HL-60 (cell line): ENCODE results near the gene SVEP1.

ENCODE experiments used
- CTCF ChIP-seq: IDR thresholded peaks from one replicate; pipeline ENCODE4 v1.5.1; 2011; ENCODE audit warnings: low read length, control low read depth, inconsistent platforms; ENCODE audit not compliant: insufficient read depth
- GABPA ChIP-seq: IDR thresholded peaks from 2 replicates; pipeline ENCODE4 v1.6.1; 2012; ENCODE audit warnings: low read depth
- POLR2AphosphoS5 ChIP-seq: IDR thresholded peaks from 2 replicates; pipeline ENCODE4 v1.6.1; 2012; ENCODE audit warnings: low read depth
- REST ChIP-seq: IDR thresholded peaks from 2 replicates; pipeline ENCODE4 v1.6.1; 2012; ENCODE audit warnings: low read depth; ENCODE audit not compliant: insufficient replicate concordance

GRCh38 chr9:110444911-110445310 lies 134.6 kb downstream of the SVEP1 start:
- TF ChIP-seq CTCF = no peak
- TF ChIP-seq REST = no peak
- TF ChIP-seq POLR2AphosphoS5 = no peak
- TF ChIP-seq GABPA = no peak
